ENCODE measurements around the gene SHD. TPM values are rescaled to one million over a fixed set of nuclear protein-coding genes. Genes with fewer than 3 reads are reported as not detected.
A peak's percentile ranks its signal among the peaks of the same experiment; 100 is the strongest.
"Not testable (repeated sequence)": the region's sequence is repeated elsewhere in the genome, so short reads cannot be mapped to it uniquely, and the experiment has no call there.

The SHD gene
- total and polyA plus RNA-seq, 3 donors from 2014 or later = 0.16 to 1.8 (median 0.79) TPM

DNA sequence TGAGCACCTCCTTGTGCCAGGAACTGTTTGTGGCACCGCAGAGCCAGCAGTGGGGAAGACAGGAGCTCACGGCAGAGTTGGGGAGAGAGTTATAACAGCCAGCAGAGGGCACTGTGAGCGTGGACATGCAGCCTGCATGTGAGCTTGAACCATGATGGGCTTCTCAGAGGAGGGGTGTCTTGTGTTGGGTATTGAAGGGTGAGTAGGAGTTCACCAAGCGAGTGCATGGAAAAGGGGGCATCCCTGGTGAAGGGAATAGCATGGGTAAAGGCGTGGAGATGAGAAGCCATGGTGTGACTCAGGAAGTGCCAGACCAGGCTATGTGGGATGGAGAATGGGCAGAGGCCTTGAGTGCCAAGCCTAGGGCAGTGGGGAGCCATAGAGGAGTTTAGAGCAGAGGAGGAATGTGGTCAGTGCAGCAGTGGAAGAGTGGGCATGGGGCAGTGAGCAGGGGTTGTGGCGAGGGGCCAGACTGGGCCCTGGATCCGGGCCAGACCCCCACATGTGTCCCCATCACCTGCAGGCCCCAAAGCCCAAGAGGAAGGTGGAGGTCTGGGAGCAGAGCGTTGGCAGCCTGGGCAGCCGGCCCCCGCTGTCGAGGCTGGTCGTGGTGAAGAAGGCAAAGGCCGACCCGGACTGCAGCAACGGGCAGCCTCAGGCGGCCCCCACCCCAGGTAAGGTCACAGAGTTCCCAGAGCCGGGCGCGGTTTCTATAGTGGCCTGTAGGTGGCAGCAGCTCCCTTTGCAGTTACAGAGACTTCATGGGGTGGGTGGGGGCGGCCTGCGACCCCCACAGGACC is 11.8 kb upstream of the SHD start:
- intact Hi-C loops (cut with DNase I; ENCODE audit: low total_unique reads) = no loop called here
- Histone ChIP-seq H3K27ac (no peak overlapping the region), H3K4me1 (no peaks in the 10 kb centered on the region), H3K36me3 (ENCODE audit: low read depth, missing control alignments) (no peaks in the 10 kb centered on the region), H3K9me3 (no peaks in the 10 kb centered on the region), H3K4me3 (no peak overlapping the region), H3K27me3 (no peaks in the 10 kb centered on the region)
- peak; percentile 74 for DNase-seq
- WGBS, 2 donors = 48 to 58% methylated on average over 19 to 21 of the region's 21 CpGs
- TF ChIP-seq POLR2A (IDR thresholded peaks at IDR 0.05) = no peak
- TF ChIP-seq, protein P1, sequence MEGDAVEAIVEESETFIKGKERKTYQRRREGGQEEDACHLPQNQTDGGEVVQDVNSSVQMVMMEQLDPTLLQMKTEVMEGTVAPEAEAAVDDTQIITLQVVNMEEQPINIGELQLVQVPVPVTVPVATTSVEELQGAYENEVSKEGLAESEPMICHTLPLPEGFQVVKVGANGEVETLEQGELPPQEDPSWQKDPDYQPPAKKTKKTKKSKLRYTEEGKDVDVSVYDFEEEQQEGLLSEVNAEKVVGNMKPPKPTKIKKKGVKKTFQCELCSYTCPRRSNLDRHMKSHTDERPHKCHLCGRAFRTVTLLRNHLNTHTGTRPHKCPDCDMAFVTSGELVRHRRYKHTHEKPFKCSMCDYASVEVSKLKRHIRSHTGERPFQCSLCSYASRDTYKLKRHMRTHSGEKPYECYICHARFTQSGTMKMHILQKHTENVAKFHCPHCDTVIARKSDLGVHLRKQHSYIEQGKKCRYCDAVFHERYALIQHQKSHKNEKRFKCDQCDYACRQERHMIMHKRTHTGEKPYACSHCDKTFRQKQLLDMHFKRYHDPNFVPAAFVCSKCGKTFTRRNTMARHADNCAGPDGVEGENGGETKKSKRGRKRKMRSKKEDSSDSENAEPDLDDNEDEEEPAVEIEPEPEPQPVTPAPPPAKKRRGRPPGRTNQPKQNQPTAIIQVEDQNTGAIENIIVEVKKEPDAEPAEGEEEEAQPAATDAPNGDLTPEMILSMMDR (IDR thresholded peaks at IDR 0.05) = peak; percentile 57 to 86 (median 68)

DNA sequence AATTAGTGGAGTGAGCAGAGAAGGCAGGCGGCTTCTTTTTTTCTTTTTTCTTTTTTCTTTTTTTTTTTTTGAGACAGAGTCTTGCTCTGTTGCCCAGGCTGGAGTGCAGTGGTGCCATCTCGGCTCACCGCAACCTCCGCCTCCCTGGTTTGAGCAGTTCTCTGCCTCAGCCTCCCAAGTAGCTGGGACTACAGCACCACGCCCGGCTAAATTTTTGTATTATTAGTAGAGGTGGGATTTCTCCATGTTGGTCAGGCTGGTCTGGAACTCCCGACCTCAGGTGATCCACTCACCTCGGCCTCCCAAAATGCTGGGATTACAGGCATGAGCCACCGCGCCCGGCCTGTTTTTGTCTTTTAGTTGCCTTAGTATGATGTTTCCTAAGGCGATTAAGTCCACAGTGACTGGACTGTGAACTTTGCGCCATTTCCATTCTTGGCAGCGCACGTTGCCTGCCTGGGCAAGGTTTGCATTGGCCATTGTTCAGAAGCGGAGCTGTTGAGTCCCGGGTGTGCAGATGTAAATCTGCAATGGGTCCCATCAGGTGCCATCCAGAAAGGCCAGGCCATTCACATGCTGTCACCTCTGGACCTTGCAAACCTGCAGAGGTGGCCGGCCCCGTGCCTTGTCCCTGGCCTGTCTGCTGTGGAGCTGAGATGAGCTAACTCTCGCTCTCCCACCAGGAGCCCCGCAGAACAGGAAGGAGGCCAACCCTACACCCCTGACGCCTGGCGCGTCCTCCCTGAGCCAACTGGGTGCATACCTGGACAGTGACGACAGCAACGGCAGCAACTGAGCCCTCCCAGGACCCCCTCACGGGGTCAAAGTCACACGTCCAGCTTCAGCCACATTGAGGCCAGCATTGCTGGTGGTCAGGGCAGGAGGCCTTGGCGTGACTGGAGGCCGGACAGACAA is 10.9 kb upstream of the SHD start:
- no peaks in the 10 kb centered on the region for H3K9me3 ChIP-seq
- H3K36me3 ChIP-seq (ENCODE audit: low read depth, missing control alignments) = no peaks in the 10 kb centered on the region
- 92 to 94% methylated on average over 29 to 30 of the region's 30 CpGs for WGBS, 2 donors
- TF ChIP-seq POLR2A (IDR thresholded peaks at IDR 0.05) = no peak
- TF ChIP-seq, protein P1 (IDR thresholded peaks at IDR 0.05) = no peak
- intact Hi-C loops (cut with DNase I; ENCODE audit: low total_unique reads) = no loop called here
- H3K4me3 ChIP-seq = no peak overlapping the region
- H3K27me3 ChIP-seq = no peaks in the 10 kb centered on the region
- H3K27ac ChIP-seq = no peak overlapping the region
- no peak for DNase-seq
- H3K4me1 ChIP-seq = no peaks in the 10 kb centered on the region

DNA sequence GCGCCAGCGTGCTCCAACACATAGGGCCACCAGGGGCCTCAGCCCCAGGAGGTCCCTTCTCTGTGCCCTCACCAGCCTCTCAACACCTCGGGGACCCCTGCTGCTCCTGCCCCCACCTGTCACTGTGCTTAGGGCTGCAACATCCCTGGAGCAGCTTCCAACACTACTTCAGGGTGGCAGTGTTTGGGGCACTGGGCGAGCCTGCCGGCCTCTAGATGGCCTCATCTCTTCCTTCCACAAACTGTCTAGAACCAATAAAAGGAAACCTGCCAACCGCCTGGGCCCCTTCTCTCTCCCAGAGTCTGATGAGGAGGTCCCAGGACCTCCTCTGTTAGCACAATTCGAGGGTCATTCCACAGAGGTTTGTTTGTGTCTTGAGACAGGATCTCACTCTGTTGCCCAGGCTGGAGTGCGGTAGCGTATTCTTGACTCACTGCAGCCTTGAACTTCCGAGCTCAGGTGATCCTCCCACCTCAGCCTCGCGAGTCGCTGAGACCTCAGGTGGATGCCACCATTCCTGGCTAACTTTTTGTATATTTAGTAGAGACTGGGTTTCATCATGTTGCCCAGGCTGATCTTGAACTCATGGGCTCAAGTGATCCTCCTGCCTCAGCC is 10.1 kb upstream of the SHD start:
- Histone ChIP-seq H3K27ac (no peak overlapping the region), H3K4me3 (no peak overlapping the region), H3K27me3 (no peaks in the 10 kb centered on the region), H3K36me3 (ENCODE audit: low read depth, missing control alignments) (no peaks in the 10 kb centered on the region), H3K9me3 (no peaks in the 10 kb centered on the region), H3K4me1 (no peaks in the 10 kb centered on the region)
- TF ChIP-seq POLR2A (IDR thresholded peaks at IDR 0.05) = no peak
- TF ChIP-seq, protein P1 (IDR thresholded peaks at IDR 0.05) = no peak
- intact Hi-C loops (cut with DNase I; ENCODE audit: low total_unique reads) = no loop called here
- DNase-seq = no peak
- 85 to 89% methylated on average over 12 to 13 of the region's 13 CpGs for WGBS, 2 donors

DNA sequence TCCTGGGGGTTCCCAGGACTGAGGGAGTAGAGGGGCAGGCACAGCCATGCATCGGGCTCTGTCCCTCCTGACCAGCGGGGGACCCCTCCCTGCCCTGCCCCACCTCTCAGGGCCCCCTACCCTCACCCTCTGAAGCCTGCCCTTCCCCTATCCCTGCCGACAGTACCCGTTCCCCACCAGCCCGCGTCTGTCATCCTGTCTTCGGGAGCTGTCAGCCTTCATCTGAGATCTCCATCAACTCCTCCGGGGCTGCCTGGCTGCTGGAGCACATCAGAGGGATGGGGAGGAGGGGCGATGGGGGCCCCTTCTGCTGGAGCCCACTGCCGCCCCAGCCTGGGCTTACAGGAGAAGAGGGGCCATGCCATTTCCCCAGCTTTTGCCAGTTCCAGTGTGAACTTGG is 6.2 kb upstream of the SHD start:
- no peaks in the 10 kb centered on the region for H3K4me1 ChIP-seq
- 81 to 86% methylated on average over 10 of the region's 10 CpGs for WGBS, 2 donors
- no peaks in the 10 kb centered on the region for H3K27me3 ChIP-seq
- intact Hi-C loops (cut with DNase I; ENCODE audit: low total_unique reads) = loop anchor here (10.0 kb wide), 1 partner anchor 82 kb away; no protein-coding TSS in a partner anchor
- H3K27ac ChIP-seq = no peak overlapping the region
- no peaks in the 10 kb centered on the region for H3K9me3 ChIP-seq
- DNase-seq = no peak
- no peak for TF ChIP-seq POLR2A (IDR thresholded peaks at IDR 0.05)
- TF ChIP-seq, protein P1 (IDR thresholded peaks at IDR 0.05) = no peak
- H3K4me3 ChIP-seq = no peak overlapping the region
- no peaks in the 10 kb centered on the region for H3K36me3 ChIP-seq (ENCODE audit: low read depth, missing control alignments)

DNA sequence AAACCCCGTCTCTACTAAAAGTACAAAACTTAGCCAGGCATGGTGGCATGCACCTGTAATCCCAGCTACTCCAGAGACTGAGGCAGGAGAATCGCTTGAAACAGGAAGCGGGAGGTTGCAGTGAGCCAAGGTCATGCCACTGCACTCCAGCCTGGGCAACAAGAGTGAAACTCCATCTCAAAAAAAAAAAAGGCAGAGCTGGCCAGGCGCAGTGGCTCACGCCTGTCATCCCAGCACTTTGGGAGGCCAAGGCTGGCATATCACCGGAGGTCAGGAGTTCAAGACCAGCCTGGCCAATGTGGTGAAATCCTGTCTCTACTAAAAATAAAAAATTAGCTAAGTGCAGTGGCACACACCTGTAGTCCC is 4.8 kb upstream of the SHD start:
- not testable (repeated sequence) for H3K9me3 ChIP-seq; H3K4me1 ChIP-seq; H3K27ac ChIP-seq; DNase-seq; H3K27me3 ChIP-seq; H3K4me3 ChIP-seq; H3K36me3 ChIP-seq (ENCODE audit: low read depth, missing control alignments)
- intact Hi-C loops (cut with DNase I; ENCODE audit: low total_unique reads) = loop anchor here (10.0 kb wide), 1 partner anchor 80 kb away; no protein-coding TSS in a partner anchor
- 81 to 82% methylated on average over 6 of the region's 6 CpGs for WGBS, 2 donors

Measured in testis (tissue), 3 donors.